Suprapubic skin (tissue), 3 donors: Measurements from ENCODE around the gene SLC44A1.

Source experiments
- CTCF ChIP-seq, 2 donors: fragments of 200-600 bp in 1 of 2; fragments of 450-650 bp in 1 of 2; sonication (generic) in 1 of 2; IDR thresholded peaks; one replicate each; pipeline ENCODE4 v1.5.1; 2016 to 2019; ENCODE audit warnings: antibody characterized with exemption in 2 of 2, mild to moderate bottlenecking in 1 of 2, moderate library complexity in 1 of 2
- POLR2AphosphoS5 ChIP-seq, 3 donors: sonication (generic); formaldehyde crosslinking; IDR thresholded peaks; one replicate each; pipeline ENCODE4 v1.6.1; 2017; ENCODE audit warnings: antibody characterized with exemption in 3 of 3

GRCh38 chr9:105362470-105362869 lies 118.0 kb downstream of the SLC44A1 start:
- TF ChIP-seq CTCF (IDR thresholded peaks at IDR 0.05) (no peak), POLR2AphosphoS5 (IDR thresholded peaks at IDR 0.05) (no peak)
